HL-60 (cell line): ENCODE measurements around the gene ZNF200.

Experiments
- CTCF ChIP-seq: IDR thresholded peaks from one replicate; pipeline ENCODE4 v1.5.1; 2011; ENCODE audit warnings: low read length, control low read depth, inconsistent platforms; ENCODE audit not compliant: insufficient read depth
- GABPA ChIP-seq: IDR thresholded peaks from 2 replicates; pipeline ENCODE4 v1.6.1; 2012; ENCODE audit warnings: low read depth
- POLR2AphosphoS5 ChIP-seq: IDR thresholded peaks from 2 replicates; pipeline ENCODE4 v1.6.1; 2012; ENCODE audit warnings: low read depth
- REST ChIP-seq: IDR thresholded peaks from 2 replicates; pipeline ENCODE4 v1.6.1; 2012; ENCODE audit warnings: low read depth; ENCODE audit not compliant: insufficient replicate concordance
- SPI1 ChIP-seq: IDR thresholded peaks from 2 replicates; pipeline ENCODE4 v1.6.1; 2012; ENCODE audit warnings: low read depth, mild to moderate bottlenecking, borderline replicate concordance

GRCh38 chr16:3194792-3195191 lies 40.2 kb downstream of the ZNF200 start:
- TF ChIP-seq CTCF (no peak), REST (no peak), GABPA (no peak), POLR2AphosphoS5 (no peak), SPI1 (no peak)
